Measurements from ENCODE around the gene SPARCL1. TPM values are rescaled to one million over a fixed set of nuclear protein-coding genes. Genes with fewer than 3 reads are reported as not detected.

SPARCL1 gene
- total and polyA plus RNA-seq, 2 of the 13 experiments (the other 11 are each of a cell fraction or from before 2014, with no cell fraction given) = 0.04 TPM; not detected in 1

DNA sequence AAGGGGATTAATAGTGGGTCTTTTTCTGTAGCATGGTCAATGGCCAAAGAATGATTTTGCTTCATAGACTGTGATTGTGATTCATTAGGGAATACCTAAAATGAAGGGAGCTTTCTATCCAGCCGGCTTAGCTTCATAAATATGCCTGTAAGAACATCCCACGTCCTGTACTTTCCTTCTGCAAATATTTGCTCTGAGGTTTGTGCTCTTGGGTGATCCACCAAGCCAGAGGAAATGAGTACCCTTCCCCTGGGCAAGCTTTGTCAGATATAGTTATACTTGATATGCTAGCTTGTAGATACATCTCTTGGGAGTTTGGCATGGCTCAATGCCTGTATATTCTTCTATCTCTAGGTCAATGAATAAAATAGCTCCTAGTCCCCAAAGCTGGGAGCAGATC lies 28.2 kb upstream of the SPARCL1 start (continued):
- TF ChIP-seq FOXK2 (IDR thresholded peaks at IDR 0.05) (no peak), HES4 (CRISPR knock-in tag; IDR thresholded peaks at IDR 0.05; ENCODE audit: borderline replicate concordance) (no peak), ZNF768 (CRISPR knock-in tag; IDR thresholded peaks at IDR 0.05) (no peak), ZNF766 (CRISPR knock-in tag; IDR thresholded peaks at IDR 0.05; ENCODE audit: borderline replicate concordance) (no peak), RBAK (CRISPR knock-in tag; IDR thresholded peaks at IDR 0.05) (no peak)
- TF ChIP-seq, protein P1, sequence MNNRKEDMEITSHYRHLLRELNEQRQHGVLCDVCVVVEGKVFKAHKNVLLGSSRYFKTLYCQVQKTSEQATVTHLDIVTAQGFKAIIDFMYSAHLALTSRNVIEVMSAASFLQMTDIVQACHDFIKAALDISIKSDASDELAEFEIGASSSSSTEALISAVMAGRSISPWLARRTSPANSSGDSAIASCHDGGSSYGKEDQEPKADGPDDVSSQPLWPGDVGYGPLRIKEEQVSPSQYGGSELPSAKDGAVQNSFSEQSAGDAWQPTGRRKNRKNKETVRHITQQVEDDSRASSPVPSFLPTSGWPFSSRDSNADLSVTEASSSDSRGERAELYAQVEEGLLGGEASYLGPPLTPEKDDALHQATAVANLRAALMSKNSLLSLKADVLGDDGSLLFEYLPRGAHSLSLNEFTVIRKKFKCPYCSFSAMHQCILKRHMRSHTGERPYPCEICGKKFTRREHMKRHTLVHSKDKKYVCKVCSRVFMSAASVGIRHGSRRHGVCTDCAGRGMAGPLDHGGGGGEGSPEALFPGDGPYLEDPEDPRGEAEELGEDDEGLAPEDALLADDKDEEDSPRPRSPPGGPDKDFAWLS (CRISPR knock-in tag; IDR thresholded peaks at IDR 0.05; ENCODE audit: borderline replicate concordance) = no peak
- TF ChIP-seq, protein P2, sequence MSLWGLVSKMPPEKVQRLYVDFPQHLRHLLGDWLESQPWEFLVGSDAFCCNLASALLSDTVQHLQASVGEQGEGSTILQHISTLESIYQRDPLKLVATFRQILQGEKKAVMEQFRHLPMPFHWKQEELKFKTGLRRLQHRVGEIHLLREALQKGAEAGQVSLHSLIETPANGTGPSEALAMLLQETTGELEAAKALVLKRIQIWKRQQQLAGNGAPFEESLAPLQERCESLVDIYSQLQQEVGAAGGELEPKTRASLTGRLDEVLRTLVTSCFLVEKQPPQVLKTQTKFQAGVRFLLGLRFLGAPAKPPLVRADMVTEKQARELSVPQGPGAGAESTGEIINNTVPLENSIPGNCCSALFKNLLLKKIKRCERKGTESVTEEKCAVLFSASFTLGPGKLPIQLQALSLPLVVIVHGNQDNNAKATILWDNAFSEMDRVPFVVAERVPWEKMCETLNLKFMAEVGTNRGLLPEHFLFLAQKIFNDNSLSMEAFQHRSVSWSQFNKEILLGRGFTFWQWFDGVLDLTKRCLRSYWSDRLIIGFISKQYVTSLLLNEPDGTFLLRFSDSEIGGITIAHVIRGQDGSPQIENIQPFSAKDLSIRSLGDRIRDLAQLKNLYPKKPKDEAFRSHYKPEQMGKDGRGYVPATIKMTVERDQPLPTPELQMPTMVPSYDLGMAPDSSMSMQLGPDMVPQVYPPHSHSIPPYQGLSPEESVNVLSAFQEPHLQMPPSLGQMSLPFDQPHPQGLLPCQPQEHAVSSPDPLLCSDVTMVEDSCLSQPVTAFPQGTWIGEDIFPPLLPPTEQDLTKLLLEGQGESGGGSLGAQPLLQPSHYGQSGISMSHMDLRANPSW (CRISPR knock-in tag; IDR thresholded peaks at IDR 0.05; ENCODE audit: borderline replicate concordance) = no peak
- TF ChIP-seq, protein P3, sequence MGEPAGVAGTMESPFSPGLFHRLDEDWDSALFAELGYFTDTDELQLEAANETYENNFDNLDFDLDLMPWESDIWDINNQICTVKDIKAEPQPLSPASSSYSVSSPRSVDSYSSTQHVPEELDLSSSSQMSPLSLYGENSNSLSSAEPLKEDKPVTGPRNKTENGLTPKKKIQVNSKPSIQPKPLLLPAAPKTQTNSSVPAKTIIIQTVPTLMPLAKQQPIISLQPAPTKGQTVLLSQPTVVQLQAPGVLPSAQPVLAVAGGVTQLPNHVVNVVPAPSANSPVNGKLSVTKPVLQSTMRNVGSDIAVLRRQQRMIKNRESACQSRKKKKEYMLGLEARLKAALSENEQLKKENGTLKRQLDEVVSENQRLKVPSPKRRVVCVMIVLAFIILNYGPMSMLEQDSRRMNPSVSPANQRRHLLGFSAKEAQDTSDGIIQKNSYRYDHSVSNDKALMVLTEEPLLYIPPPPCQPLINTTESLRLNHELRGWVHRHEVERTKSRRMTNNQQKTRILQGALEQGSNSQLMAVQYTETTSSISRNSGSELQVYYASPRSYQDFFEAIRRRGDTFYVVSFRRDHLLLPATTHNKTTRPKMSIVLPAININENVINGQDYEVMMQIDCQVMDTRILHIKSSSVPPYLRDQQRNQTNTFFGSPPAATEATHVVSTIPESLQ (CRISPR knock-in tag; conservative IDR thresholded peaks at IDR 0.05) = no peak
